ENCODE data around the gene CDKL4.
"Not testable (repeated sequence)": the region's sequence is repeated elsewhere in the genome, so short reads cannot be mapped to it uniquely, and the experiment has no call there.

Gene CDKL4

DNA sequence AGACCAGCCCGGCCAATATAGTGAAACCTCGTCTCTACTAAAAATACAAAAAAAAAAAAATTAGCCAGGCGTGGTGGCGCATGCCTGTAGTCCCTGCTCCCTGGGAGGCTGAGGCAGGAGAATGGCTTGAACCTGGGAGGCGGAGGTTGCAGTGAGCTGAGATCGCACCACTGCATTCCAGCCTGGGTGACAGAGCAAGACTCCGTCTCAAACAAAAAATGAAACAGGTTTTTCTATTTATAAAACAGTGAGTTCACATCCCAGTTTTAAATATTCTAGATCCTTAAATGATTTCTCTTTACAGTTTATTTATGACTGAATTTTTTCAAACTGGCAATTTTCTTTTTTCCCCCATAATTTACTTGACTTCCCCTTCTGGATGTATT, 102.8 kb downstream of the CDKL4 start:
- DNase-seq: not testable (repeated sequence)

- no peak for DNase-seq
Observed at GRCh38 chr2:39140322-39140847, 103.4 kb downstream of the CDKL4 start.

- DNase-seq: no peak
Observed at GRCh38 chr2:39139511-39140237, 104.1 kb downstream of the CDKL4 start.

DNA sequence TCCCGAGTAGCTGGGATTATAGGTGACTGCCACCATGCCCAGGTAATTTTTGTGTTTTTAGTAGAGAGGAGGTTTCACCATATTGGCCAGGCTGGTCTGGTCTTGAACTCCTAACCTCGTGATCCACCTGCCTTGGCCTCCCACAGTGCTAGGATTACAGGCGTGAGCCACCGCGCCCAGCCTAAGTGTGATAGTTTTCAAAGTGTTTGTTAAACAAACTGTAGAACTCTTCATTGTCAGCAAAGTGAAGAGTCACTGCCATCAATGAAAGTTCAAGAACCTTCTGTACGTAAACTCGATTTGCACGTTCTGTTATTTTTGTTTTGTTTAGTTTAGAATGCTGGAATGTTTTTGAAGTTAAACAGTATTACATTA, 104.9 kb downstream of the CDKL4 start:
- no peak for DNase-seq

DNA sequence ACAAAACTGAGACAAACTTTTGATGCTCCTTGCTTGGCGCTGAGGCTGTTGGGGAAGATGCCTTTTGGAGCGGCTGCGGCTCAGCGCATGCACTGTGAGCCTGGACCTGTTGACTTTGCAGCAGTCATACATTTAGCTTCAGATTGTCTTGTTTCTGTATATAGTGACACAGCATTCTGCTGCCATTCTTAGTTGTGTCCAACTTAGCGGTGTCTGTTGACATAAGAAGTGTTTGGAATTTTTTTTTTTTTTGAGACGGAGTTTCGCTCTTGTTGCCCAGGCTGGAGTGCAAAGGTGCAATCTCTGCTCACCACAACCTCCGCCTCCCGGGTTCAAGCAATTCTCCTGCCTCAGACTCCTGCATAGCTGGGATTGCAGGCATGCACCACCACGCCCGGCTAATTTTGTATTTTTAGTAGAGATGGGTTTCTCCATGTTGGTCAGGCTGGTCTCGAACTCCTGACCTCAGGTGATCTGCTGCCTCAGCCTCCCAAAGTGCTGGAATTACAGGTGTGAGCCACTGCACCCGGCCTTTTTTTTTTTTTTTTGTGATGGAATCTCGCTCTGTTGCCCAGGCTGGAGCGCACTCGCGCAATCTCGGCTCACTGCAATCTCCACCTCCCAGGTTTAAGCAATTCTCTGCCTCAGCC, 105.5 kb downstream of the CDKL4 start:
- DNase-seq: not testable (repeated sequence)

GRCh38 chr2:39136799-39137198, 107.0 kb downstream of the CDKL4 start:
- DNase-seq: no peak

DNA sequence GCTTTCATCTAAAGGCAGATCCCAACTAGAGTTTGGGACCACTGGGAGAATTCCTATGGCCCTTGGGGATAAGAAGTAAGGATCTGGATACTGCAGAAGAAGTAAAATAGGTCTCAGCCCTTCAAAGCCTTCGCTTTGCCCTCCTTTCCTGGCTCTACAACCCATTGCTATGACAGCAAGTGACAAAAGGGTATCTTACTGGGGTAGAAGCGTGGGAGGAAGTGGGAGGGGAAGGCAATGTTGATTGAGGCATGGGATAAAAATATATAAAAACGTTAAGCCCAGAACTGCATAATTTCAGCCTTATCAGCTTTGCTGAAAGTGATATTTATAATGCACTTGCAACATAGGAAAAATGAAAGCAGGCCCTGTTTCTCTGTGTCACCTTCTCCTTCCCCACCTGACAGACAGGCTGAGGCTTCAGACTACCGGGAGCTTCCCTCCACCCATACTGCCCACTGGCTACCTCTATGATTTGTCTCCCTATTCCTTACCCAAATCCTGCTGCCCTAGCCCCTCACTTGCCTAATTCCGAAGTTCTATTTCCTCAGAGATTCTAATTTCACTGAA, 108.0 kb downstream of the CDKL4 start:
- no peak for DNase-seq

DNA sequence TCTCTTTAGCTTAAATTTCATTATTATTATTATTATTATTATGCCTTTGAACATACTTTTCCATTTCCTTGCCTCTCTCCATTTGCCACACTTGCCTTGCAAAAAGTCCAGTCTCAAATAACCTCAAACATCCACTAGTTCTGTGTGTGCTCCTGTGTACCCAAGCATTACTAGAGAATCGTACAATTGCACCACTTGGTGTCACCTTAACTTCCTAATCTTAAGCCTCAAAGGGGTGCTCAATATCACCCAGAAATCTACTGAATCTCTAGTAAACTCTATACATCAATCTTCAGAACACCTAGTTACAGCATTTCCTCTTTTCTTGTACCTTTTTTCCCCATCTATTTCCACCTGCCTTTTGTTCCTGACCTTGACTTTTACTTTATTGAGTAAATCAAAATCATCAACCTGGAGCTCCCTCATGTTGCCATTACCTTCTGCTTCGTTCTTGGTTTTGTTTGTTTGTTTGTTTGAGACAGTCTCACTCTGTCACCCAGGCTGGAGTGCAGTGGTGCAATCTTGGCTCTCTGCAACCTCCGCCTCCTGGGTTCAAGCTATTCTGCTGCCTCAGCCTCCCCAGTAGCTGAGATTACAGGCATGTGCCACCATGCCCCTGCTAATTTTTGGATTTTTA, 110.4 kb downstream of the CDKL4 start:
- DNase-seq: no peak

GRCh38 chr2:39128919-39129391, 114.8 kb downstream of the CDKL4 start:
- DNase-seq: no peak

DNA sequence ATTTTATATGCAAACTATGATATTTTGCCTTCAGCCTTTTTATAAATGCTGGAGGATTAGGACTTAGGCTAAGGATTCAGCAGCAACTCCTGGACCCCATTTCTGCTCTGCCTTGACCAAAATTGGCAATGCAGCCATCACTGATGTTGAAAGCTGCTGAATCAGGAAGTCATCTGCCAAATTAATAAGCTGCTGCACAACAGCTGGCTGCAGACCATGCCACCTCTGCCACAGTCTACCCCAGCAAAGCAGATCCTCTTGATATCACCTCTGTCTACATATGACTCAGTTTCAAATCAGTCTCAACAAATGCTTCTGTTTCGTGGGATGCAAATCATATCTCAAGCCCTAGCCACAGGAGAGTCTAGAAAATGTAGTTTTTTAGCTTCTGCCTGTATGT, 115.8 kb downstream of the CDKL4 start:
- DNase-seq: no peak
